Measurements from ENCODE around the gene THSD8.

THSD8 gene

GRCh38 chr19:12764698-12765097 is 37.2 kb upstream of the THSD8 start:
- DNase-seq (ENCODE audit: low read depth), result no peak
- no peak for TF ChIP-seq CTCF (conservative IDR thresholded peaks at IDR 0.05; ENCODE audit: control insufficient read depth, insufficient read depth, low read depth, low read length)
- H3K4me3 ChIP-seq (ENCODE audit: control insufficient read depth, low read depth, low read length), result no peak overlapping the region

- TF ChIP-seq CTCF (conservative IDR thresholded peaks at IDR 0.05; ENCODE audit: control insufficient read depth, insufficient read depth, low read depth, low read length), result peak; percentile 59
- H3K4me3 ChIP-seq (ENCODE audit: control insufficient read depth, low read depth, low read length), result peak overlapping the region; percentile 56
- peak; percentile 71 for DNase-seq (ENCODE audit: low read depth)
These were observed 35.8 kb upstream of the THSD8 start for GRCh38 chr19:12766051-12766521.

- no peak for TF ChIP-seq CTCF (conservative IDR thresholded peaks at IDR 0.05; ENCODE audit: control insufficient read depth, insufficient read depth, low read depth, low read length)
- DNase-seq (ENCODE audit: low read depth), result no peak
- H3K4me3 ChIP-seq (ENCODE audit: control insufficient read depth, low read depth, low read length), result no peak overlapping the region
These were observed 34.7 kb upstream of the THSD8 start for GRCh38 chr19:12767150-12767549.

DNA sequence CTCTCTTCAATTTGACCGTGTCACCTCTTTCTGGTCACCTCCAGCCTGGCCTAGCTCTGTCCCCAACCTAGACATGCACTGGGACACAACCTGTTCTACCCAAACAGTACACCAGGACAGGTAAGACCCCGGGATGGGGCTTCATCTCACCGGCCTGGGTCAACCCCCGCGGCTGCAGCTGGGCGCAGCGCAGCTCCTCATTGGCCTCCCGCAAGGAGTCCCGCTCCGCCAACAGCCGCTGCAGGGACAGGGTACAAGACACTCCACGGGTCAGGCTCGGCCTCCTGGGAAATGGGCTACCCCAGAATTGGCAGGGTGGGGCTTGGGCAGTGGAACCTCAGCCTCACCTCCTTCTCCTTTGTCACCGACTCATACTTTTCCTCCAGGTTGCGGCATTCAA is 34.2 kb upstream of the THSD8 start:
- DNase-seq (ENCODE audit: low read depth), result no peak
- TF ChIP-seq CTCF (conservative IDR thresholded peaks at IDR 0.05; ENCODE audit: control insufficient read depth, insufficient read depth, low read depth, low read length), result no peak
- no peak overlapping the region for H3K4me3 ChIP-seq (ENCODE audit: control insufficient read depth, low read depth, low read length)

- TF ChIP-seq CTCF (conservative IDR thresholded peaks at IDR 0.05; ENCODE audit: control insufficient read depth, insufficient read depth, low read depth, low read length), result no peak
- no peak overlapping the region for H3K4me3 ChIP-seq (ENCODE audit: control insufficient read depth, low read depth, low read length)
- DNase-seq (ENCODE audit: low read depth), result no peak
These were observed 32.2 kb upstream of the THSD8 start for GRCh38 chr19:12769689-12770088.

DNA sequence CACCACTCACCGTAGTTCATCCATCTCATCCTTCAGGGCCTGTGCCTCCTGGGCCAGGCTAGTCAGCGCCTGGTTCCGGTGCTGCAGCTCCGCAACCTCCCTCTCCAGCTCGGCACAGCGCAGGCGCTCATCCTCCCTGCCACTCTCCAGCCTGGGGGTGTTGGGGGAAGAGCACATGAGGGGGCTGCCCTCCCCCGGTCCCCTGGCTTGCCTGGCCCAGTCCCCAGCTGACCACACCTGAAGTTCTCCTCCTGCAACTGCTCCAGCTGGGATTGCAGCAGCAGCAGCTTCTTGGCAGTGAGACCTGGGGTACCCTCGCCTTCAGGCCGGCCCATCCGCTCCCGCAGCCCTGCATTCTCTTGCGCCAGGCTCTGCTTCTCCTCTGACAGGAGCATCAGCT is 30.9 kb upstream of the THSD8 start:
- TF ChIP-seq CTCF (conservative IDR thresholded peaks at IDR 0.05; ENCODE audit: control insufficient read depth, insufficient read depth, low read depth, low read length), result no peak
- no peak for DNase-seq (ENCODE audit: low read depth)

GRCh38 chr19:12772323-12772722 is 29.5 kb upstream of the THSD8 start:
- no peak for DNase-seq (ENCODE audit: low read depth)
- no peak overlapping the region for H3K4me3 ChIP-seq (ENCODE audit: control insufficient read depth, low read depth, low read length)
- no peak for TF ChIP-seq CTCF (conservative IDR thresholded peaks at IDR 0.05; ENCODE audit: control insufficient read depth, insufficient read depth, low read depth, low read length)

More for the DNA sequence above, 30.9 kb upstream of the THSD8 start:
- no peak overlapping the region for H3K4me3 ChIP-seq (ENCODE audit: control insufficient read depth, low read depth, low read length)
